HCT116 (cell line): ENCODE measurements around the gene MGAT4A. TPM values are rescaled to one million over a fixed set of nuclear protein-coding genes. Genes with fewer than 3 reads are reported as not detected.
A peak's percentile ranks its signal among the peaks of the same experiment; 100 is the strongest.

ENCODE experiments used
- ATAC-seq: fragments of 200-7000 bp; cut with Tn5 transposase; 2 replicates; pipeline ENCODE4 v1.9.1; 2020; ENCODE audit warnings: mild to moderate bottlenecking, moderate library complexity
- BruUV-seq: library from RNA; stranded (reverse); fragments of 400-500 nt; replicated peaks from 2 replicates; lab custom pipeline; 2021; lab: Mats Ljungman, UMichigan
- CTCF ChIA-PET: fragments of 300-600 bp; sonication (Branson Sonifier 250); formaldehyde crosslinking; loops from one replicate; lab custom pipeline; 2021; ENCODE audit warnings: antibody characterized with exemption; lab: Charles Lee
- POLR2A ChIA-PET: fragments of 300-600, 350-600 bp; sonication (Branson Sonifier 250); formaldehyde crosslinking; loops from one replicate; lab custom pipeline; 2021; ENCODE audit warnings: antibody characterized with exemption; lab: Charles Lee
- RAD21 ChIA-PET, 2 experiments: fragments of 300-600 bp; sonication (Branson Sonifier 250); formaldehyde crosslinking; loops; one replicate each; lab custom pipeline; 2023; ENCODE audit warnings: low total read pairs in 2 of 2; ENCODE audit not compliant: uncharacterized antibody in 2 of 2, unreplicated experiment in 2 of 2, low non-redundant PET in 1 of 2; lab: Charles Lee
- DNase-seq: peaks from one replicate; pipeline ENCODE4 v3.0.0-alpha.2; 2010; ENCODE audit warnings: low read depth, low spot score
- H2AFZ ChIP-seq: fragments of 200-600 bp; shearing (Covaris generic), sonication (generic); 2 replicates; pipeline ENCODE4 v1.6.1; 2017; ENCODE audit warnings: low read depth, mixed run types, mixed read lengths, antibody characterized with exemption, low read length; ENCODE audit not compliant: poor library complexity, severe bottlenecking
- H3K27ac ChIP-seq: 2 replicates; pipeline ENCODE4 v1.5.1; 2012; ENCODE audit warnings: low read depth, low read length
- H3K27me3 ChIP-seq: fragments of 200-600 bp; sonication (generic); 2 replicates; pipeline ENCODE4 v1.6.1; 2016; ENCODE audit warnings: mixed run types, low read length, mixed read lengths; ENCODE audit not compliant: insufficient read depth
- H3K36me3 ChIP-seq, 2 experiments: fragments of 200-500 bp in 1 of 2; fragments of 200-600 bp in 1 of 2; sonication (Bioruptor generic) in 1 of 2; sonication (generic) in 1 of 2; 2 replicates each; pipeline versions ENCODE4 v1.5.1 to v1.6.1; 2014 to 2016; ENCODE audit warnings: low read length in 2 of 2, inconsistent platforms in 1 of 2, mixed read lengths in 1 of 2, mixed run types in 1 of 2; ENCODE audit not compliant: insufficient read depth in 2 of 2, control insufficient read depth in 1 of 2
- H3K4me1 ChIP-seq, 2 experiments: fragments of 200-600 bp in 1 of 2; sonication (generic) in 1 of 2; 2 replicates each; pipeline versions ENCODE4 v1.5.1 to v1.6.1; 2012 to 2017; ENCODE audit warnings: low read length in 2 of 2, inconsistent platforms in 1 of 2, mild to moderate bottlenecking in 1 of 2, mixed read lengths in 1 of 2, mixed run types in 1 of 2, moderate library complexity in 1 of 2; ENCODE audit not compliant: insufficient read depth in 2 of 2, control insufficient read depth in 1 of 2
- H3K4me2 ChIP-seq: fragments of 200-600 bp; sonication (generic); 2 replicates; pipeline ENCODE4 v1.6.1; 2017; ENCODE audit warnings: mixed run types, low read length, mixed read lengths
- H3K4me3 ChIP-seq, 2 experiments: fragments of 200-600 bp in 1 of 2; sonication (generic) in 1 of 2; replicated peaks in 1 of 2; 2 replicates each; pipeline ENCODE4 v1.5.1; 2011 to 2016; ENCODE audit warnings: low read length in 2 of 2, control low read depth in 1 of 2, low read depth in 1 of 2, mild to moderate bottlenecking in 1 of 2, mixed read lengths in 1 of 2, mixed run types in 1 of 2
- H3K79me2 ChIP-seq: fragments of 200-600 bp; sonication (generic); 2 replicates; pipeline ENCODE4 v1.6.1; 2017; ENCODE audit warnings: mild to moderate bottlenecking, mixed run types, low read length, moderate library complexity, mixed read lengths; ENCODE audit not compliant: insufficient read depth
- H3K9ac ChIP-seq: fragments of 200-600 bp; sonication (generic); 2 replicates; pipeline ENCODE4 v1.6.1; 2016; ENCODE audit warnings: low read length, mixed read lengths
- H3K9me2 ChIP-seq: fragments of 200-600 bp; sonication (generic), shearing (Covaris generic); 2 replicates; pipeline ENCODE4 v1.6.1; 2017; ENCODE audit warnings: mixed run types, mild to moderate bottlenecking, moderate library complexity; ENCODE audit not compliant: insufficient read depth
- H3K9me3 ChIP-seq, 2 experiments: fragments of 200-500 bp in 1 of 2; fragments of 200-600 bp in 1 of 2; sonication (Bioruptor generic) in 1 of 2; sonication (generic) in 1 of 2; 2 replicates each; pipeline ENCODE4 v1.6.1; 2014 to 2017; ENCODE audit warnings: low read length in 2 of 2, mixed read lengths in 2 of 2, inconsistent platforms in 1 of 2, low read depth in 1 of 2, mild to moderate bottlenecking in 1 of 2, mixed run types in 1 of 2, moderate library complexity in 1 of 2; ENCODE audit not compliant: control insufficient read depth in 1 of 2, insufficient read depth in 1 of 2
- H4K20me1 ChIP-seq: fragments of 200-600 bp; sonication (generic), shearing (Covaris generic); 2 replicates; pipeline ENCODE4 v1.6.1; 2017; ENCODE audit warnings: mixed run types, mild to moderate bottlenecking, moderate library complexity; ENCODE audit not compliant: insufficient read depth
- CTCF ChIP-seq, 3 experiments: fragments of 200-600 bp in 1 of 3; sonication (generic) in 1 of 3; IDR thresholded peaks in 2 of 3; conservative IDR thresholded peaks in 1 of 3; 2 replicates each; pipeline ENCODE4 v1.5.1; 2012 to 2017; ENCODE audit warnings: low read depth in 2 of 3, low read length in 2 of 3, antibody characterized with exemption in 1 of 3, borderline replicate concordance in 1 of 3, control low read depth in 1 of 3, mild to moderate bottlenecking in 1 of 3, mixed read lengths in 1 of 3, mixed run types in 1 of 3, moderate library complexity in 1 of 3; ENCODE audit not compliant: insufficient read depth in 1 of 3
- EGR1 ChIP-seq: IDR thresholded peaks from 2 replicates; pipeline ENCODE4 v1.6.1; 2012; ENCODE audit warnings: low read depth
- EZH2 ChIP-seq: fragments of 200-600 bp; sonication (generic); IDR thresholded peaks from 2 replicates; pipeline ENCODE4 v1.6.1; 2017; ENCODE audit warnings: antibody characterized with exemption, mixed run types
- EZH2phosphoT487 ChIP-seq: fragments of 200-600 bp; IDR thresholded peaks from 2 replicates; pipeline ENCODE4 v1.6.1; 2018; ENCODE audit warnings: antibody characterized with exemption, borderline replicate concordance
- RAD21 ChIP-seq: IDR thresholded peaks from 2 replicates; pipeline ENCODE4 v1.6.1; 2012; ENCODE audit warnings: low read depth, mild to moderate bottlenecking
- YY1 ChIP-seq: IDR thresholded peaks from 2 replicates; pipeline ENCODE4 v1.6.1; 2011; ENCODE audit warnings: low read length, low read depth, moderate library complexity, mild to moderate bottlenecking; ENCODE audit not compliant: insufficient replicate concordance; ENCODE audit errors: extremely low read depth
- ZFX ChIP-seq: fragments of 450-650 bp; IDR thresholded peaks from 2 replicates; pipeline ENCODE4 v1.6.1; 2017
- ZNF274 ChIP-seq: fragments of 200-500 bp; sonication (Bioruptor generic); IDR thresholded peaks from 2 replicates; pipeline ENCODE4 v1.6.1; 2014; ENCODE audit warnings: mild to moderate bottlenecking, low read depth, low read length, inconsistent platforms
- intact Hi-C: fragments of 100-400 bp; cut with micrococcal nuclease; formaldehyde crosslinking; loops from 2 replicates; pipeline ENCODE4 v1.10.0; 2022
- total RNA-seq: library from RNA; stranded (reverse); gene quantifications from one replicate; pipeline ENCODE4 v1.2.1, GENCODE V29; 2021; ENCODE audit not compliant: unreplicated experiment
- TF ChIP-seq, protein P1 (sequence below): IDR thresholded peaks from 2 replicates; pipeline ENCODE4 v1.6.1; 2012
- TF ChIP-seq, protein P2 (sequence below): IDR thresholded peaks from 2 replicates; pipeline ENCODE4 v1.6.1; 2012

The MGAT4A gene
- total RNA-seq, 1 experiment from 2014 or later = 10.2 TPM

DNA sequence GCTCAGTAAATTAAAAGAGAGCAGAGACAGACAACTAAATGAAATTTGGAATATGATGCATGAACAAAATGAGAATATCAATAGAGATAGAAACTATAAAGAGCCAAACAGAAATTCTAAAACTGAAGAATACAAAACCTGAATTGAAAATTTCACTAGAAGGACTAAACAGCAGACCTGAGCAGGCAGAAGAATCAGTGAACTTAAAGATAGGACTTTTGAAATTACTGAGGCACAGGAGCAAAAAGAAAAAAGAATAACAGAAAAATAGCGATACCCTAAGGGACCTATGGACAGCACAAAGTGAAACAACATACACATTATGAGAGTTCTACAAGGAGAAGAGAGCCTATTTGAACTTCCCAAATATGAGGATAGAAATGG lies 80.9 kb downstream of the MGAT4A start:
- CTCF ChIA-PET = interaction anchor here (0.7 to 1.9 kb wide), 22 partner anchors 10 to 951 kb away, joined by 3 to 33 read pairs (median 4); partner anchors contain the start of genes C2orf15, CRACDL and EIF5B
- POLR2A ChIA-PET = interaction anchor here (0.8 kb wide), 1 partner anchor 687 kb away, joined by 3 read pairs; the partner anchor contains the start of gene EIF5B
- Histone ChIP-seq H3K79me2 (no peaks in the 10 kb centered on the region), H3K4me1 (no peaks in the 10 kb centered on the region), H3K9me2 (no peaks in the 10 kb centered on the region), H2AFZ (no peak overlapping the region), H3K9me3 (no peaks in the 10 kb centered on the region), H3K36me3 (no peaks in the 10 kb centered on the region), H3K27me3 (no peaks in the 10 kb centered on the region), H3K27ac (no peak overlapping the region), H4K20me1 (no peaks in the 10 kb centered on the region), H3K4me3 (no peak overlapping the region), H3K9ac (no peak overlapping the region), H3K4me2 (no peak overlapping the region)
- DNase-seq (no peak), ATAC-seq (no peak)
- no TSS peak for BruUV-seq
- RAD21 ChIA-PET = interaction anchor here (1.1 to 1.3 kb wide), 4 partner anchors 186 to 417 kb away, joined by 4 to 18 read pairs (median 8); no protein-coding TSS in a partner anchor
- TF ChIP-seq, protein P1, sequence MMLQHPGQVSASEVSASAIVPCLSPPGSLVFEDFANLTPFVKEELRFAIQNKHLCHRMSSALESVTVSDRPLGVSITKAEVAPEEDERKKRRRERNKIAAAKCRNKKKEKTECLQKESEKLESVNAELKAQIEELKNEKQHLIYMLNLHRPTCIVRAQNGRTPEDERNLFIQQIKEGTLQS = no peak
- TF ChIP-seq YY1 (no peak), ZFX (no peak), EGR1 (no peak), EZH2 (no peak)
- TF ChIP-seq, protein P2, sequence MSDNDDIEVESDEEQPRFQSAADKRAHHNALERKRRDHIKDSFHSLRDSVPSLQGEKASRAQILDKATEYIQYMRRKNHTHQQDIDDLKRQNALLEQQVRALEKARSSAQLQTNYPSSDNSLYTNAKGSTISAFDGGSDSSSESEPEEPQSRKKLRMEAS = no peak
- intact Hi-C loops = loop anchor here (1.0 to 2.0 kb wide), 3 partner anchors 187 to 529 kb away; no protein-coding TSS in a partner anchor

DNA sequence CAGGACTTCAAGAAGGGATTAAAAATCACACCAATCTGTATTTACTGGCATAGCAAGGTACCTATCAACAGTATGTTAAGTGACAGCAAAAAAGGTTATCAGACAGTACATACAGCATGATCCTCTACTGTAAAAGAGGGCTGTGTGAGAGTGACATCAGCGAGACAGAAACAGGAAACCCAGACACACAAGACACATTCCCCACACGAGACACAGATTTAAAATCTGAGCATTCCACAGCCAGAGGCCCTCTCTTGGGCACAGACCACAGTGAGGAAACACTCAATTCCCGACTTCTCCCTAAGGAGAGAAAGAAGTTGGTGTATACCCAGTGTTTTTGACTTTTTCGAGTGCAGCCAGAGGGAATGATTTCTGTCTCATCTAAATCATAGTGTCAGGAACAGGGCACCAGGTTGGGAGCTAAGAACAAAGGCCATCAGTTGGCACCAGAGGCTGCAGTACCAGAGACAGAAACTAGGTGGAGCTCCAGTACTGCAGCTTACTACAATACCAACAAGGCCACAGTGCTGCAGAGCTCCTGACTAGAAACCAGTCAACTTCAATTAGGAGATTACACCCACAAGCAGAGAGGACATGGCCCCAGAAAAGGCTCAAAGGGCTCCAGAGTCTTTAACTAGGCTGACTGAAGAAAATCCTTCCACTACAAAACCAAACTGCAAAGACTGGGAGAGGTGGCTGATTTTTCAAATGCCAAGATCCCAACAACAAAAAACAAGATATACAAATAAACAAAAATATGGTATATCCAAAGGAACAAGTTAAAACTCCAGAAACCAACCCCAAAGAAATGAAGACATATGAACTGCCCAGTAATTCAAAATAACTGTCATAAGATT lies 81.6 kb downstream of the MGAT4A start:
- H4K20me1 ChIP-seq = no peaks in the 10 kb centered on the region
- H3K9me3 ChIP-seq = no peaks in the 10 kb centered on the region
- H2AFZ ChIP-seq = no peak overlapping the region
- BruUV-seq = no TSS peak
- CTCF ChIA-PET = interaction anchor here (0.6 to 1.9 kb wide), 25 partner anchors 10 to 1611 kb away, joined by 3 to 33 read pairs (median 3); partner anchors contain the start of genes C2orf15, CRACDL and EIF5B
- H3K4me2 ChIP-seq = no peak overlapping the region
- no peaks in the 10 kb centered on the region for H3K36me3 ChIP-seq
- H3K9me2 ChIP-seq = no peaks in the 10 kb centered on the region
- H3K27me3 ChIP-seq = no peaks in the 10 kb centered on the region
- H3K4me3 ChIP-seq = no peak overlapping the region
- intact Hi-C loops = loop anchor here (1.0 to 2.0 kb wide), 3 partner anchors 188 to 529 kb away; no protein-coding TSS in a partner anchor
- no peaks in the 10 kb centered on the region for H3K4me1 ChIP-seq
- POLR2A ChIA-PET = interaction anchor here (0.8 kb wide), 1 partner anchor 688 kb away, joined by 3 read pairs; the partner anchor contains the start of gene EIF5B
- no peaks in the 10 kb centered on the region for H3K79me2 ChIP-seq
- peak; percentile 66 for DNase-seq
- peak; percentile 99 for ATAC-seq
- RAD21 ChIA-PET = interaction anchor here (1.1 to 1.3 kb wide), 4 partner anchors 187 to 417 kb away, joined by 4 to 18 read pairs (median 8); no protein-coding TSS in a partner anchor
- no peak overlapping the region for H3K9ac ChIP-seq
- H3K27ac ChIP-seq = no peak overlapping the region
- TF ChIP-seq ZNF274 (no peak), CTCF (IDR thresholded peaks at IDR 0.05 in 2 of 3, conservative IDR thresholded peaks at IDR 0.05 in 1 of 3; ENCODE audit: borderline replicate concordance in 1 of 3, insufficient read depth in 1 of 3, low read depth in 2 of 3, low read length in 2 of 3) (peak; percentile 85 to 99 (median 99)), EZH2phosphoT487 (no peak), RAD21 (peak; percentile 95)
- TF ChIP-seq, protein P1 = no peak
